Measurements from ENCODE around the gene EGFL7. TPM values are rescaled to one million over a fixed set of nuclear protein-coding genes. Genes with fewer than 3 reads are reported as not detected.

The EGFL7 gene
- total RNA-seq, 1 donor from 2014 or later = 35.0 TPM

DNA sequence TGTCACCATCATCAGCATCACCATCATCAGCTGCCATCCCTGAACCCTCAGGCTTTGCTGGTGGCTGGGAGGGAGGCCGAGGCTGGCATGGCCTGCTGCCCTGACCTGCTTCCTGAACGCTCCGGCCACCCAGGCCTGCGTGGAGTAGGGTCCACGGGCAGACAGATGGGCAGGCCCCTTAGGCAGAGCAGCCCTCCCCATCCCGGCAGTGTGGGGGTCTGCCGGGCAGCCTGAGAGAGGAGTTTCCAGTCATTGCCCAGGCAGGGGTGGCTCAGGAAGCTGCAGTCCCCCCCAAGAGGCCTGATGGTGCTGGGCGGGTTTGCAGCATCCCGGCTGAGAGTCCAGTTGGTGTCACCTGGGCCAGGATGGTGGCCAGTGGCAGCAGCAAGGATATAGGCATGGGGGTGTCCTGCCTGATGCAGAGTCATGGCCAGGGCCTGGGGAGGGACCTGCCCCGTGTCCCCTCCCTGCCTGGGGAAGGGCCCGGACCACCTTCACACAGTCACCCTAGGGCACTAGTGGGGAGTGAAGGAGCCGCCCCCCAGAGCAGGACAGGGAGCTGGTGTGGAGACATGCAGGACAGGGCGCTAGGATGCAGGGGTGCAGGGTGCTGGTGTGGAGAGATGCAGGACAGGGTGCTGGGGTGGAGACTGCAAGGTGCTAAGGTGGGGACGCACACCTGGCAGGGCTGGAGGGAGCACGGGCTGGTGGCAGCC, 7.7 kb upstream of the EGFL7 start:
- no peak for TF ChIP-seq CTCF (conservative IDR thresholded peaks at IDR 0.05; ENCODE audit: low read depth, low read length)
- no peak for DNase-seq (ENCODE audit: low read depth)
- no peak overlapping the region for H3K4me3 ChIP-seq (ENCODE audit: low read depth, low read length)

- H3K4me3 ChIP-seq (ENCODE audit: low read depth, low read length) = no peak overlapping the region
- no peak for DNase-seq (ENCODE audit: low read depth)
- no peak for TF ChIP-seq CTCF (conservative IDR thresholded peaks at IDR 0.05; ENCODE audit: low read depth, low read length)
Observed at GRCh38 chr9:136655536-136656182, 7.1 kb upstream of the EGFL7 start.

DNA sequence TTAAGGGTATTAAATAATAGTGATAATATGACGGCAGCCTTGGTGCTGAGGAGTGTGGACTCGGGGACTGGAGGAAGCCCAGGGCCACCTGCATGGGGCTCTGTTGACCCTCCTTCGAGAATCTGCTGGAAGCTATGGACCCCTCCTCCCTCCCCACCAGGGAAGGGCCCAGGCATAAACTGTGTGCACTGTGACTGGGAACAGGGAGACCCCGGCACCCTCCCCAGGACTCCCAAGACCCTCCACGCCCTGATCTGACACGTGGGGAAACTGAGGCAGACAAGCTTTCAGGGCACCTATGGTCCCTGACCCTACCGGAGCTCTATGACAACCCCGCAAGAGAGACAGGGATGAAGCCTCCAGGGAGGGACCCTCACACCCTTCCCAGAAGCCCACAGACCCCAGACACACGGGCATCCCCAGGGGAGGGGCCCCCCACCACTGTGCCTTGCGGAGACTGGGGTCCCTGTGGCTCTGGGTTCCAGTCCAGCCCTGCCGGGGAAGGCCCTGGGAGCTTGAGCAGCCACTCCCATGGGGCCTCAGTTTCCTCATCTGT, 6.5 kb upstream of the EGFL7 start:
- H3K4me3 ChIP-seq (ENCODE audit: low read depth, low read length) = no peak overlapping the region
- DNase-seq (ENCODE audit: low read depth) = no peak
- TF ChIP-seq CTCF (conservative IDR thresholded peaks at IDR 0.05; ENCODE audit: low read depth, low read length) = no peak

- no peak overlapping the region for H3K4me3 ChIP-seq (ENCODE audit: low read depth, low read length)
- TF ChIP-seq CTCF (conservative IDR thresholded peaks at IDR 0.05; ENCODE audit: low read depth, low read length) = no peak
- DNase-seq (ENCODE audit: low read depth) = no peak
Observed at GRCh38 chr9:136656795-136657611, 5.7 kb upstream of the EGFL7 start.

- H3K4me3 ChIP-seq (ENCODE audit: low read depth, low read length) = no peak overlapping the region
- no peak for TF ChIP-seq CTCF (conservative IDR thresholded peaks at IDR 0.05; ENCODE audit: low read depth, low read length)
- DNase-seq (ENCODE audit: low read depth) = no peak
Observed at GRCh38 chr9:136657974-136658848, 4.5 kb upstream of the EGFL7 start.

DNA sequence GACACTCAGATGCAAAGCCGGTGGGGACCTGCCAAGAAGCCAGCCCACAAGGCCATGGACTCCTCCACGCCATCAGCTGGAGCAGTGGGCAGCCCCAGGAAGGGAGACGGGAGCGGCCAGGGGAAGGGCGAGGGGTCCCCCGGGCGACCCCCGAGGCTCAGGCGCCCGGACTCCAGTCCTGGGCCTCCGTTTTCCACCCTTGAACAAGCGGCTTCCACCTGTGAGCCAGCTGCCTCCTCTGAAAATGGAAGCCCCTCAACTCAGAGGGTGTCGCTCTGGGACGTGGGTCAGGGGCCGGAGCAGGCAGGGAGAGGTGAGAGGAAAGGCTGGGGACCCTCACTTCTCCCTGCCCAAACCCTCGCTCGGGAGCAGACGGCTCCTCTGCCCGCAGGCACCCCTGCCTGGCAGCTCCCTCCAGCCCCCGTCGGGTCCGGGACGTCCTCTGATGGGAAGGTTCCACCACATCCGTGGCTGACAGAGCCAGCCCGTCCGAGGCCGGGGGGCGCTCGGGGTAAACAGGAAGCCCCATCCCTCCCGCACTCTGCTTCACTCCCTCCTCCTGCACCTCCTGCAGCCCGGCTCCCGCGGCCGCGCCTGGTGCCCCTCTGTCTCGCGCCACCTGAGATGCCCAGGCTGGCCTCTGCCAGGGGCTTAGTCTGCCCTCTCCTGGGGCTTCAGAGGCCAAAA, 3.7 kb upstream of the EGFL7 start:
- no peak overlapping the region for H3K4me3 ChIP-seq (ENCODE audit: low read depth, low read length)
- no peak for TF ChIP-seq CTCF (conservative IDR thresholded peaks at IDR 0.05; ENCODE audit: low read depth, low read length)

More for the DNA sequence above, 3.7 kb upstream of the EGFL7 start:
- no peak for DNase-seq (ENCODE audit: low read depth)
